T47D (cell line): ENCODE measurements around the gene TSR3.

ENCODE experiments used
- DNase-seq, 2 experiments: peaks; one replicate each; pipeline versions ENCODE4 v3.0.0 to v3.0.0-alpha.2; 2011 to 2012; ENCODE audit warnings: low read depth in 1 of 2, low spot score in 1 of 2
- JUND ChIP-seq: IDR thresholded peaks from 2 replicates; pipeline ENCODE4 v1.6.1; 2012; ENCODE audit warnings: low read depth
- in situ Hi-C: cut with HindIII; loops from 2 replicates; pipeline ENCODE4 v1.10.0; 2016; ENCODE audit warnings: low sequenced_read_pairs, low pct_unique_long_range_greater_than_20kb

Gene TSR3

DNA sequence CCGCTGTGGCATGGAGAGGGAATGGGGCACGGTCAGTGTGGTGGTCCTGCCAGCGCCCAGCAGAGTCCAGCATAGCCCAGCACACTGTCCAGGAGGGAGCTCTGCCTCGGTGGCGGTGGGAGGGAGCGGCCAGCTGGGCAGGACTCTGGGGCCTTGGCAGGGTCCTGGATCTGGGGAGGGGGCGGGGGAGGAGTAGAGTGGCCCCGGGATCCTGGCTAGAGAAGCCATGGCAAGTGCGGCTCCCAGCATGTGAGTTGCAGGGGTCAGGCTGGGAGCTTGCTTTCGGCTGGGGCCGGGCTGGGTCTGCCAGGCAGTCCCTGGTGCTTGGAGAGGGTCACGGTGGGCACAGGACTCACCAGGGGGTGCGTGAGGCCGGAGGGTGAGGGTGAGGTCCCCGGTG lies 3.9 kb upstream of the TSR3 start:
- no peak for TF ChIP-seq JUND
- in situ Hi-C loops = no loop called here
- no peak for DNase-seq

GRCh38 chr16:1354815-1355540 lies 3.3 kb upstream of the TSR3 start:
- no peak for TF ChIP-seq JUND
- DNase-seq = no peak
- in situ Hi-C loops = no loop called here

GRCh38 chr16:1351215-1351581 lies 480 bp downstream of the TSR3 start:
- no peak for TF ChIP-seq JUND
- in situ Hi-C loops = no loop called here
- DNase-seq = no peak

DNA sequence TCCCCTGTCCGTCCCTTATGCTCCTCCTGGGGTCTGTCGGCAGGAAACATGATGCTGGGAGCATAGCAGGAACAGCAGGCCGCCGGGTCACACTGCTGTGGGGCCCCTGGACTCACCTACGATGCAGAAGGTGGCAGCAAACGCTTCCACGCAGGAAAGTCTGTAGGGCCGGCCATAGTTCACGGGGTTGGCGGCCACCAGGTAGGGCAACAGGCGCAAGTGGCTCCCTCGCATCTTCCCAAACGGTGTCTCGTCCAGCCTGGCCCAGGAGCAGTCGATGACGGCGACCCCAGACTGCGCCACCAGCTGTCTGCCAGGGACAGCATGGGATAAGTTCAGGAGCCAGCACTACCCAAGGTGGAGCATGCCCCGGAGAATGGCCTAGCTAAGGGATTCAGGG lies 987 bp downstream of the TSR3 start:
- no peak for TF ChIP-seq JUND
- in situ Hi-C loops = no loop called here

DNA sequence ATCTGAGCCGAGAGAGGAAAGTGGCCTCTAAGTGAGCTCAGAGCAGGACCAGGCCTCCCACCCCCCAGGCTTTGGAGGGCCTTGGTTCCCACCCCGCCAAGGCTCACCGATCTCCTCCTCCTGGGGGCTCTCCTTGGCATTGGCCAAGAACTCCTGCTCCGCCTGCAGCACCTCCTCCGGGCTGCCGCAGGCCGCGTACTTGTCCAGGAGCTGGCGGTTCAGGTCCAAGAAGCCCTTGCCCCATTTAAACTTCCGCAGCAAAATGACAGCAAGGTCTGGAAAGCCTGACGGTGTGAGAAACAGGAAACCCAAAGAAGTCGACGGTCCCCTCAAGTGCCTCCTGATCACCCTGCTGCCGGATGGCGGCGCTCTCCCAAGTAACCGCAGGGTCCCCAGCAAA lies 1.7 kb downstream of the TSR3 start:
- TF ChIP-seq JUND = no peak
- in situ Hi-C loops = no loop called here
- DNase-seq = no peak

More for the DNA sequence above, 987 bp downstream of the TSR3 start:
- no peak for DNase-seq

DNA sequence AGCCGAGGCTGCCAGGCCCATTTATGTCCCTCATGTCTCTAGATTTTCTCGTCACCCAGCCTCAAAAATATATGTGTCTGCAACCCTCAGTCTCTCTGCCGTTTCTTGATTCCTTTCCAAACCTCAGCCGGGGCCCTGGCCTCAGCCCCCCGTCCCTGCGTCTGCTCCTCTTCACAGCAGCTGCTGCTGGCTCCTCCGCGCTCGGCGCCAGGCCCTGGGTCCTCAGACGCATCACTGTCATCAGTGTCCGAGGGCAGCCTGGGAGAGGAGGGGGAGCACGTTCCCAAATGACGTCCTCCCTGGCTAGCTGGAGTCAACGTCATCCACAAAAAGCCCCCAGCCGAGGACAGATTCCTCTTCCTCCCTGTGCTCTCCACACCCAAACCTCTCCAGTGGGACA lies 2.3 kb downstream of the TSR3 start:
- in situ Hi-C loops = no loop called here
- no peak for TF ChIP-seq JUND

GRCh38 chr16:1348926-1349325 lies 2.8 kb downstream of the TSR3 start:
- TF ChIP-seq JUND = no peak
- in situ Hi-C loops = no loop called here
- no peak for DNase-seq

More for the DNA sequence above, 2.3 kb downstream of the TSR3 start:
- no peak for DNase-seq

GRCh38 chr16:1348441-1348840 lies 3.2 kb downstream of the TSR3 start:
- in situ Hi-C loops = no loop called here
- no peak for TF ChIP-seq JUND
- no peak for DNase-seq

DNA sequence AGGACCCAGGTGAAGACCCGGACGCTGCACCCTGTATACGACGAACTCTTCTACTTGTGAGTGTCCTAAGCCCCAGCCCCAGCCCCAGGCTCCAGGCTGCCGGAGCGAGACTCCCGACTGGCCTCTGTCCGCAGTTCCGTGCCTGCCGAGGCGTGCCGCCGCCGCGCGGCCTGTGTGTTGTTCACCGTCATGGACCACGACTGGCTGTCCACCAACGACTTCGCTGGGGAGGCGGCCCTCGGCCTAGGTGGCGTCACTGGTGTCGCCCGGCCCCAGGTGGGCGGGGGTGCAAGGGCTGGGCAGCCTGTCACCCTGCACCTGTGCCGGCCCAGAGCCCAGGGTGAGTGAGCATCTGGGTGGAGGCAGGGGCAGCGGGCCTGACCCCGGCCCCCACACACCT lies 3.7 kb downstream of the TSR3 start:
- in situ Hi-C loops = no loop called here
- no peak for DNase-seq
- no peak for TF ChIP-seq JUND

DNA sequence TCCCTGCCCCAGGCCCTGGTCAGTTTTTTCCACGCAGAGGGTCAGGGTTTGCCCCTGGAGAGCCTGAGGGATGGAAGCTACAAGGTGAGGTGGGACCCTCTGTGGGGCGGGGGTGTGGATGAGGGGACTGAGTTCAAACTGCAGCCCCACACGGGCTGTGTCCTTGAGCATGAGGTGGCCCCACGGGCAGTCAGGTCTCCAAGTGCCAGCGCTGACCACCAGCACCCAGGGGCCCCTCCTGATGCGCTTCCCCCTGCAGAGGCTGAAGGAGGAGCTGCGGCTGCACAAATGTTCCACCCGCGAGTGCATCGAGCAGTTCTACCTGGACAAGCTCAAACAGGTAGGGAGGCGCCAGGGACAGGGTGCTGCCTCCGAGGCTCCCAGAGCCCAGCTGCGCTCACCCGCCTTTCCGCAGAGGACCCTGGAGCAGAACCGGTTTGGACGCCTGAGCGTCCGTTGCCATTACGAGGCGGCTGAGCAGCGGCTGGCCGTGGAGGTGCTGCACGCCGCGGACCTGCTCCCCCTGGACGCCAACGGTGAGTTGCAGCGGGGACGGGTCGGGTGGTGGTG lies 4.3 kb downstream of the TSR3 start:
- DNase-seq = no peak
- no peak for TF ChIP-seq JUND
- in situ Hi-C loops = no loop called here

GRCh38 chr16:1346422-1347285 lies 5.0 kb downstream of the TSR3 start:
- TF ChIP-seq JUND = no peak
- DNase-seq = peak in 1 of 2 experiments; percentile 46
- in situ Hi-C loops = no loop called here

- TF ChIP-seq JUND = no peak
- in situ Hi-C loops = no loop called here
- DNase-seq = no peak
Measured at GRCh38 chr16:1345651-1346421, 5.8 kb downstream of the TSR3 start.
